Naive B cell (primary cell): ENCODE data around the gene AFAP1L1. TPM values are rescaled to one million over a fixed set of nuclear protein-coding genes. Genes with fewer than 3 reads are reported as not detected.

Source experiments
- ATAC-seq, 2 donors: fragments of 150-1000 bp; cut with Tn5 transposase; 2 replicates each; pipeline ENCODE4 v1.10.0; 2021; ENCODE audit warnings: low read depth in 2 of 2, mild to moderate bottlenecking in 2 of 2, moderate library complexity in 2 of 2
- DNase-seq: peaks from one replicate; pipeline ENCODE4 v3.0.0; 2022
- H3K27ac Mint-ChIP-seq, 6 donors: one replicate each; pipeline ENCODE4 v1.8.0; 2020 to 2022; ENCODE audit warnings: mild to moderate bottlenecking in 6 of 6, mixed read lengths in 6 of 6, moderate library complexity in 5 of 6, inconsistent platforms in 2 of 6
- H3K27me3 Mint-ChIP-seq, 3 donors: one replicate each; pipeline ENCODE4 v1.8.0; 2021 to 2022; ENCODE audit warnings: mixed read lengths in 3 of 3, mild to moderate bottlenecking in 1 of 3
- H3K36me3 Mint-ChIP-seq, 2 donors: one replicate each; pipeline ENCODE4 v1.8.0; 2020 to 2022; ENCODE audit warnings: mixed read lengths in 2 of 2, inconsistent platforms in 1 of 2, mild to moderate bottlenecking in 1 of 2
- H3K4me1 Mint-ChIP-seq, 3 donors: one replicate each; pipeline ENCODE4 v1.8.0; 2020 to 2022; ENCODE audit warnings: mixed read lengths in 3 of 3, inconsistent platforms in 1 of 3, mild to moderate bottlenecking in 1 of 3, moderate library complexity in 1 of 3
- H3K4me3 Mint-ChIP-seq, 8 donors: one replicate each; pipeline ENCODE4 v1.8.0; 2020 to 2022; ENCODE audit warnings: mild to moderate bottlenecking in 8 of 8, mixed read lengths in 8 of 8, moderate library complexity in 8 of 8, inconsistent platforms in 2 of 8
- H3K9me3 Mint-ChIP-seq, 7 donors: one replicate each; pipeline ENCODE4 v1.8.0; 2020 to 2022; ENCODE audit warnings: mixed read lengths in 7 of 7, mild to moderate bottlenecking in 5 of 7, inconsistent platforms in 2 of 7, moderate library complexity in 1 of 7
- polyA plus RNA-seq, 6 donors: library from polyadenylated mRNA; unstranded; fragments of 300-500 nt; fragmentation: Illumina TruSeq; gene quantifications; one replicate each; pipeline ENCODE4 v1.2.3, GENCODE V29; 2021; ENCODE audit warnings: low read depth in 6 of 6

Gene AFAP1L1
- polyA plus RNA-seq, 6 donors from 2014 or later, result 0.27 to 0.31 TPM; not detected in 4

- no peaks in the 10 kb centered on the region for H3K9me3 Mint-ChIP-seq
- no peaks in the 10 kb centered on the region for H3K4me1 Mint-ChIP-seq
- ATAC-seq, result no peak
- no peak for DNase-seq
- peaks cover 12 to 21% (median 18%) of the 10 kb centered on the region in 3 donors for H3K27me3 Mint-ChIP-seq
- H3K27ac Mint-ChIP-seq, result no peak overlapping the region
- peaks cover 0 to 4% of the 10 kb centered on the region in 2 donors for H3K36me3 Mint-ChIP-seq
- H3K4me3 Mint-ChIP-seq, result no peak overlapping the region
Observed at GRCh38 chr5:149337736-149338135, 66.1 kb downstream of the AFAP1L1 start.

GRCh38 chr5:149338364-149338763, 66.7 kb downstream of the AFAP1L1 start:
- DNase-seq, result no peak
- no peak for ATAC-seq
- Mint-ChIP-seq H3K27me3 (peaks cover 12 to 18% (median 17%) of the 10 kb centered on the region in 3 donors), H3K4me3 (no peak overlapping the region), H3K9me3 (peaks cover 0 to 2% (median 0%) of the 10 kb centered on the region in 7 donors), H3K4me1 (no peaks in the 10 kb centered on the region), H3K27ac (no peak overlapping the region), H3K36me3 (peaks cover 0 to 4% of the 10 kb centered on the region in 2 donors)

- H3K4me3 Mint-ChIP-seq, result no peak overlapping the region
Observed at GRCh38 chr5:149340920-149341319, 69.3 kb downstream of the AFAP1L1 start.

GRCh38 chr5:149341876-149342275, 70.2 kb downstream of the AFAP1L1 start:
- Mint-ChIP-seq H3K27me3 (peaks cover 5 to 12% (median 7%) of the 10 kb centered on the region in 3 donors), H3K27ac (no peak overlapping the region), H3K9me3 (peaks cover 0 to 6% (median 0%) of the 10 kb centered on the region in 7 donors), H3K36me3 (peaks cover 0 to 4% of the 10 kb centered on the region in 2 donors), H3K4me3 (no peak overlapping the region), H3K4me1 (peaks cover 13 to 20% (median 19%) of the 10 kb centered on the region in 3 donors)
- DNase-seq (no peak), ATAC-seq (no peak)

More at GRCh38 chr5:149340920-149341319, 69.3 kb downstream of the AFAP1L1 start:
- no peak overlapping the region for H3K27ac Mint-ChIP-seq
- H3K4me1 Mint-ChIP-seq, result peaks cover 9 to 15% (median 14%) of the 10 kb centered on the region in 3 donors
- peaks cover 0 to 6% (median 0%) of the 10 kb centered on the region in 7 donors for H3K9me3 Mint-ChIP-seq
- DNase-seq, result no peak
- ATAC-seq, result no peak
- H3K36me3 Mint-ChIP-seq, result peaks cover 0 to 4% of the 10 kb centered on the region in 2 donors
- H3K27me3 Mint-ChIP-seq, result peaks cover 5 to 12% (median 7%) of the 10 kb centered on the region in 3 donors

GRCh38 chr5:149344151-149344550, 72.5 kb downstream of the AFAP1L1 start:
- peak overlapping the region in 5 of 8 donors; percentile 9 to 88 (median 42) for H3K4me3 Mint-ChIP-seq
- H3K36me3 Mint-ChIP-seq, result peaks cover 0 to 10% of the 10 kb centered on the region in 2 donors
- DNase-seq (no peak), ATAC-seq (no peak)
- peak overlapping the region in 3 of 6 donors; percentile 43 to 82 (median 75) for H3K27ac Mint-ChIP-seq
- peaks cover 0 to 6% (median 0%) of the 10 kb centered on the region in 7 donors for H3K9me3 Mint-ChIP-seq
- H3K4me1 Mint-ChIP-seq, result peaks cover 19 to 23% (median 22%) of the 10 kb centered on the region in 3 donors
- H3K27me3 Mint-ChIP-seq, result no peaks in the 10 kb centered on the region

GRCh38 chr5:149345147-149345891, 73.7 kb downstream of the AFAP1L1 start, which contains the start of gene GRPEL2:
Gene GRPEL2 (plus strand): TSS chr5:149345499. CDS start chr5:149345540, 41 bp downstream.
- H3K36me3 Mint-ChIP-seq, result peaks cover 8 to 20% of the 10 kb centered on the region in 2 donors
- DNase-seq (peak; percentile 75), ATAC-seq (peak; percentile 82 to 84)
- peaks cover 0 to 6% (median 0%) of the 10 kb centered on the region in 7 donors for H3K9me3 Mint-ChIP-seq
- peak within 1 kb of the TSS; percentile 84 to 97 (median 90) for H3K4me3 Mint-ChIP-seq
- peaks cover 19 to 23% (median 22%) of the 10 kb centered on the region in 3 donors for H3K4me1 Mint-ChIP-seq
- H3K27me3 Mint-ChIP-seq, result no peaks in the 10 kb centered on the region
- peak within 1 kb of the TSS; percentile 77 to 92 (median 89) for H3K27ac Mint-ChIP-seq

GRCh38 chr5:149345892-149346222, 74.2 kb downstream of the AFAP1L1 start:
- no peak for DNase-seq
- peak; percentile 2 to 3 for ATAC-seq
- peak overlapping the region; percentile 84 to 97 (median 90) for H3K4me3 Mint-ChIP-seq
- peaks cover 0 to 6% (median 0%) of the 10 kb centered on the region in 7 donors for H3K9me3 Mint-ChIP-seq
- peaks cover 19 to 25% (median 22%) of the 10 kb centered on the region in 3 donors for H3K4me1 Mint-ChIP-seq
- H3K27ac Mint-ChIP-seq, result peak overlapping the region in 5 of 6 donors; percentile 21 to 92 (median 72)
- H3K27me3 Mint-ChIP-seq, result no peaks in the 10 kb centered on the region
- peaks cover 13 to 26% of the 10 kb centered on the region in 2 donors for H3K36me3 Mint-ChIP-seq

GRCh38 chr5:149348518-149348917, 76.9 kb downstream of the AFAP1L1 start:
- no peak overlapping the region for H3K27ac Mint-ChIP-seq
- no peaks in the 10 kb centered on the region for H3K27me3 Mint-ChIP-seq
- DNase-seq (no peak), ATAC-seq (no peak)
- peaks cover 0 to 3% (median 0%) of the 10 kb centered on the region in 7 donors for H3K9me3 Mint-ChIP-seq
- peak overlapping the region in 1 of 8 donors; percentile 76 for H3K4me3 Mint-ChIP-seq
- peaks cover 19 to 25% (median 22%) of the 10 kb centered on the region in 3 donors for H3K4me1 Mint-ChIP-seq
- peaks cover 20 to 43% of the 10 kb centered on the region in 2 donors for H3K36me3 Mint-ChIP-seq

- Mint-ChIP-seq H3K27me3 (no peaks in the 10 kb centered on the region), H3K4me3 (peak overlapping the region in 1 of 8 donors; percentile 54), H3K4me1 (peaks cover 14 to 25% (median 22%) of the 10 kb centered on the region in 3 donors), H3K36me3 (peaks cover 25 to 43% of the 10 kb centered on the region in 2 donors), H3K9me3 (peaks cover 0 to 3% (median 0%) of the 10 kb centered on the region in 7 donors), H3K27ac (no peak overlapping the region)
- ATAC-seq (no peak), DNase-seq (no peak)
Observed at GRCh38 chr5:149349382-149349781, 77.7 kb downstream of the AFAP1L1 start.

GRCh38 chr5:149352169-149352568, 80.5 kb downstream of the AFAP1L1 start:
- Mint-ChIP-seq H3K4me3 (peak overlapping the region in 1 of 8 donors; percentile 23), H3K4me1 (peaks cover 3 to 11% (median 7%) of the 10 kb centered on the region in 3 donors), H3K27me3 (no peaks in the 10 kb centered on the region), H3K9me3 (no peaks in the 10 kb centered on the region), H3K27ac (no peak overlapping the region), H3K36me3 (peaks cover 31 to 50% of the 10 kb centered on the region in 2 donors)
- ATAC-seq (no peak), DNase-seq (no peak)

GRCh38 chr5:149353911-149354310, 82.3 kb downstream of the AFAP1L1 start:
- Mint-ChIP-seq H3K4me1 (peaks cover 12 to 23% (median 16%) of the 10 kb centered on the region in 3 donors), H3K9me3 (no peaks in the 10 kb centered on the region), H3K27me3 (no peaks in the 10 kb centered on the region), H3K36me3 (peaks cover 31 to 43% of the 10 kb centered on the region in 2 donors), H3K4me3 (peak overlapping the region in 1 of 8 donors; percentile 54), H3K27ac (no peak overlapping the region)
- no peak for DNase-seq
- ATAC-seq, result no peak

- Mint-ChIP-seq H3K9me3 (no peaks in the 10 kb centered on the region), H3K4me1 (peaks cover 17 to 36% (median 17%) of the 10 kb centered on the region in 3 donors), H3K27ac (no peak overlapping the region), H3K4me3 (peak overlapping the region in 1 of 8 donors; percentile 49), H3K36me3 (peaks cover 19 to 26% of the 10 kb centered on the region in 2 donors), H3K27me3 (no peaks in the 10 kb centered on the region)
- no peak for DNase-seq
- no peak for ATAC-seq
Observed at GRCh38 chr5:149355688-149356087, 84.0 kb downstream of the AFAP1L1 start.

- ATAC-seq, result no peak
- H3K27ac Mint-ChIP-seq, result no peak overlapping the region
- peaks cover 17 to 36% (median 17%) of the 10 kb centered on the region in 3 donors for H3K4me1 Mint-ChIP-seq
- peaks cover 15 to 19% of the 10 kb centered on the region in 2 donors for H3K36me3 Mint-ChIP-seq
- H3K27me3 Mint-ChIP-seq, result no peaks in the 10 kb centered on the region
- no peak for DNase-seq
- peak overlapping the region in 1 of 8 donors; percentile 49 for H3K4me3 Mint-ChIP-seq
- no peaks in the 10 kb centered on the region for H3K9me3 Mint-ChIP-seq
Observed at GRCh38 chr5:149356391-149356790, 84.7 kb downstream of the AFAP1L1 start.
